H1 (cell line): ENCODE measurements around the gene ATE1. TPM values are rescaled to one million over a fixed set of nuclear protein-coding genes. Genes with fewer than 3 reads are reported as not detected.

ENCODE experiments used
- CTCF ChIA-PET: fragments of 300-600 bp; sonication (Branson Sonifier 250); formaldehyde crosslinking; loops from one replicate; lab custom pipeline; 2021; ENCODE audit not compliant: partially characterized antibody; lab: Charles Lee
- POLR2A ChIA-PET: fragments of 300-600 bp; sonication (Branson Sonifier 250); formaldehyde crosslinking; loops from one replicate; lab custom pipeline; 2021; ENCODE audit warnings: inconsistent platforms; ENCODE audit not compliant: partially characterized antibody; lab: Charles Lee
- DNase-seq, 2 experiments: peaks; one replicate each; pipeline versions ENCODE4 v3.0.0 to v3.0.0-alpha.2; 2010 to 2022; ENCODE audit warnings: low spot score in 2 of 2, low read depth in 1 of 2, mixed read lengths in 1 of 2
- FAIRE-seq: peaks from 2 replicates; lab custom pipeline; 2011; peaks lifted over from hg19 to GRCh38; lab: Jason Lieb, UNC
- H2AFZ ChIP-seq: 2 replicates; pipeline ENCODE4 v1.8.1; 2012; ENCODE audit warnings: low read length, inconsistent platforms
- H2AK5ac ChIP-seq: 2 replicates; pipeline ENCODE4 v1.6.1; 2013; ENCODE audit warnings: low read depth, low read length
- H2BK120ac ChIP-seq: replicated peaks from 2 replicates; pipeline ENCODE3; 2013; ENCODE audit warnings: low read depth, low read length, inconsistent platforms
- H2BK12ac ChIP-seq: 2 replicates; pipeline ENCODE4 v1.6.1; 2013; ENCODE audit warnings: low read depth, low read length
- H2BK15ac ChIP-seq: 2 replicates; pipeline ENCODE4 v1.6.1; 2013; ENCODE audit warnings: low read length
- H2BK20ac ChIP-seq: 2 replicates; pipeline ENCODE4 v1.6.1; 2013; ENCODE audit warnings: low read length
- H2BK5ac ChIP-seq: 2 replicates; pipeline ENCODE4 v1.6.1; 2013; ENCODE audit warnings: low read depth, low read length
- H3K14ac ChIP-seq: 2 replicates; pipeline ENCODE4 v1.6.1; 2013; ENCODE audit warnings: inconsistent platforms; ENCODE audit not compliant: insufficient read length
- H3K18ac ChIP-seq: 2 replicates; pipeline ENCODE4 v1.6.1; 2013; ENCODE audit warnings: low read length; ENCODE audit errors: extremely low read depth
- H3K23ac ChIP-seq: 2 replicates; pipeline ENCODE4 v1.6.1; 2013; ENCODE audit warnings: inconsistent platforms; ENCODE audit not compliant: insufficient read length
- H3K23me2 ChIP-seq: 2 replicates; pipeline ENCODE4 v1.6.1; 2013; ENCODE audit warnings: low read depth, low read length
- H3K27ac ChIP-seq: 2 replicates; pipeline ENCODE4 v1.6.1; 2011; ENCODE audit warnings: low read depth, low read length, inconsistent platforms
- H3K27me3 ChIP-seq, 4 experiments: replicated peaks in 1 of 4; 1 replicate in 1 of 4; 2 replicates in 3 of 4; pipeline versions ENCODE4 v1.6.1 to v1.8.1; 2011 to 2013; ENCODE audit warnings: low read length in 3 of 4, mild to moderate bottlenecking in 3 of 4, inconsistent platforms in 2 of 4, mixed read lengths in 2 of 4, moderate library complexity in 1 of 4; ENCODE audit not compliant: control insufficient read depth in 3 of 4, insufficient read depth in 3 of 4; ENCODE audit errors: extremely low read depth in 1 of 4
- H3K36me3 ChIP-seq, 4 experiments: 2 replicates each; pipeline versions ENCODE4 v1.6.1 to v1.8.1; 2011 to 2013; ENCODE audit warnings: mild to moderate bottlenecking in 4 of 4, low read length in 3 of 4, moderate library complexity in 2 of 4, control low read depth in 1 of 4, inconsistent platforms in 1 of 4; ENCODE audit not compliant: insufficient read depth in 4 of 4, control insufficient read depth in 2 of 4
- H3K4ac ChIP-seq: replicated peaks from 2 replicates; pipeline ENCODE3; 2013; ENCODE audit warnings: low read length, low read depth, mixed read lengths, inconsistent platforms; ENCODE audit not compliant: insufficient read length
- H3K4me1 ChIP-seq, 4 experiments: replicated peaks in 1 of 4; 1 replicate in 1 of 4; 2 replicates in 3 of 4; pipeline versions ENCODE4 v1.6.1 to v1.8.1; 2011 to 2013; ENCODE audit warnings: low read length in 3 of 4, inconsistent platforms in 2 of 4, mixed read lengths in 1 of 4; ENCODE audit not compliant: insufficient read depth in 4 of 4, control insufficient read depth in 3 of 4
- H3K4me2 ChIP-seq, 2 experiments: 2 replicates each; pipeline versions ENCODE4 v1.6.1 to v1.8.1; 2011 to 2013; ENCODE audit warnings: low read depth in 2 of 2, low read length in 2 of 2, control low read depth in 1 of 2, inconsistent platforms in 1 of 2, mild to moderate bottlenecking in 1 of 2; ENCODE audit not compliant: insufficient read depth in 1 of 2
- H3K4me3 ChIP-seq, 4 experiments: fragments of 200-600, 300-600 bp in 1 of 4; sonication (generic), shearing (Covaris generic), sonication (Bioruptor Twin) in 1 of 4; 2 replicates each; pipeline versions ENCODE4 v1.5.1 to v1.8.1; 2011 to 2016; ENCODE audit warnings: low read length in 4 of 4, low read depth in 3 of 4, control low read depth in 2 of 4, inconsistent platforms in 2 of 4, mild to moderate bottlenecking in 2 of 4, mixed read lengths in 1 of 4, moderate library complexity in 1 of 4; ENCODE audit not compliant: insufficient read depth in 2 of 4; ENCODE audit errors: extremely low read depth in 1 of 4
- H3K56ac ChIP-seq: replicated peaks from 2 replicates; pipeline ENCODE3; 2013; ENCODE audit warnings: low read depth, mild to moderate bottlenecking, mixed read lengths, low read length, inconsistent platforms; ENCODE audit not compliant: insufficient read length
- H3K79me1 ChIP-seq: 2 replicates; pipeline ENCODE4 v1.6.1; 2013; ENCODE audit warnings: low read depth, low read length, control low read depth
- H3K79me2 ChIP-seq, 2 experiments: 2 replicates each; pipeline versions ENCODE4 v1.6.1 to v1.8.1; 2012 to 2013; ENCODE audit warnings: low read length in 2 of 2, mild to moderate bottlenecking in 2 of 2, inconsistent platforms in 1 of 2; ENCODE audit not compliant: insufficient read depth in 2 of 2, control insufficient read depth in 1 of 2
- H3K9ac ChIP-seq, 4 experiments: replicated peaks in 1 of 4; 1 replicate in 1 of 4; 2 replicates in 3 of 4; pipeline versions ENCODE4 v1.6.1 to v1.8.1; 2011 to 2013; ENCODE audit warnings: low read depth in 3 of 4, low read length in 3 of 4, control low read depth in 2 of 4, mild to moderate bottlenecking in 2 of 4, moderate library complexity in 2 of 4, inconsistent platforms in 1 of 4; ENCODE audit errors: extremely low read depth in 1 of 4
- H3K9me3 ChIP-seq, 2 experiments: 2 replicates each; pipeline versions ENCODE4 v1.6.1 to v1.8.1; 2012 to 2013; ENCODE audit warnings: mild to moderate bottlenecking in 2 of 2, moderate library complexity in 2 of 2, control low read depth in 1 of 2, inconsistent platforms in 1 of 2, low read depth in 1 of 2, low read length in 1 of 2, mixed read lengths in 1 of 2; ENCODE audit not compliant: insufficient read depth in 2 of 2
- H4K20me1 ChIP-seq, 2 experiments: replicated peaks in 1 of 2; 2 replicates each; pipeline versions ENCODE3 to v1.8.1; 2011 to 2013; ENCODE audit warnings: inconsistent platforms in 2 of 2, low read length in 2 of 2, mild to moderate bottlenecking in 1 of 2; ENCODE audit not compliant: insufficient read depth in 2 of 2, control insufficient read depth in 1 of 2
- H4K5ac ChIP-seq: 2 replicates; pipeline ENCODE4 v1.6.1; 2013; ENCODE audit warnings: low read length, low read depth, mixed read lengths, inconsistent platforms; ENCODE audit not compliant: insufficient read length
- H4K8ac ChIP-seq: 2 replicates; pipeline ENCODE4 v1.8.0; 2013; ENCODE audit warnings: mild to moderate bottlenecking, moderate library complexity, low read length, inconsistent platforms; ENCODE audit not compliant: insufficient read depth; ENCODE audit errors: extremely low read depth
- H4K91ac ChIP-seq: replicated peaks from 2 replicates; pipeline ENCODE3; 2013; ENCODE audit warnings: low read length, mixed read lengths, inconsistent platforms; ENCODE audit not compliant: insufficient read length
- CHD2 ChIP-seq: IDR thresholded peaks from 2 replicates; pipeline ENCODE4 v1.6.1; 2012; ENCODE audit warnings: low read length, improper control_type of control experiment
- CTCF ChIP-seq, 3 experiments: IDR thresholded peaks; 1 replicate in 2 of 3; 2 replicates in 1 of 3; pipeline versions ENCODE4 v1.5.1 to v1.6.1; 2011; ENCODE audit warnings: low read length in 3 of 3, mild to moderate bottlenecking in 3 of 3, inconsistent platforms in 2 of 3, low read depth in 1 of 3, moderate library complexity in 1 of 3; ENCODE audit not compliant: insufficient read depth in 1 of 3; ENCODE audit errors: control extremely low read depth in 1 of 3
- POU5F1 ChIP-seq: IDR thresholded peaks from 2 replicates; pipeline ENCODE4 v1.6.1; 2011; ENCODE audit warnings: low read depth, mild to moderate bottlenecking, low read length, moderate library complexity
- RNF2 ChIP-seq: fragments of 200-900, 300-1000 bp; sonication (generic); IDR thresholded peaks from 2 replicates; pipeline ENCODE4 v1.7.1; 2016; ENCODE audit warnings: borderline replicate concordance, low read depth, mild to moderate bottlenecking, antibody characterized with exemption, low read length; ENCODE audit not compliant: poor library complexity, severe bottlenecking; ENCODE audit errors: missing control alignments
- RXRA ChIP-seq: IDR thresholded peaks from 2 replicates; pipeline ENCODE4 v1.6.1; 2011; ENCODE audit warnings: low read depth, mild to moderate bottlenecking, low read length, moderate library complexity; ENCODE audit not compliant: insufficient read depth
- WGBS, 2 experiments: shearing (Covaris generic) in 1 of 2; methylation state at CpG; one replicate each; pipeline versions ENCODE4 v1.1.6 to v1.1.7; 2013 to 2015; ENCODE audit warnings: low lambda C conversion rate in 2 of 2, mixed read lengths in 2 of 2, inconsistent platforms in 1 of 2, low coverage in 1 of 2, missing lambda C conversion rate in 1 of 2; ENCODE audit not compliant: insufficient replicate concordance in 2 of 2, insufficient coverage in 1 of 2, insufficient read length in 1 of 2; ENCODE audit errors: extremely low coverage in 1 of 2, missing lambda C conversion rate in 1 of 2; 5-methylcytosine and 5-hydroxymethylcytosine counted together
- polyA plus RNA-seq, 7 experiments: library from polyadenylated mRNA; depleted of rRNA in 3 of 7; stranded (reverse) in 5 of 7; unstranded in 2 of 7; fragments of >200 nt in 5 of 7; fragments of 200-250 nt in 2 of 7; gene quantifications; 1 replicate in 5 of 7; 2 replicates in 1 of 7; 4 replicates in 1 of 7; pipeline versions ENCODE4 v1.2.1 to v1.2.3, GENCODE V29; 2011 to 2013; ENCODE audit warnings: missing spikeins in 2 of 7, mixed read lengths in 2 of 7
- total RNA-seq: library from RNA; stranded (reverse); fragmentation: NEBNext Ultra II Directional; extraction: Animal tissue kit (Norgen Biotek cat#: 25700); gene quantifications from 2 replicates; pipeline ENCODE4 v1.2.1, GENCODE V29; 2021

ATE1 gene
- total and polyA plus RNA-seq, 2 of the 8 experiments (the other 6 are each of a cell fraction or from before 2014, with no cell fraction given), result 8.8 to 26.9 TPM

GRCh38 chr10:121823993-121824463, 103.8 kb downstream of the ATE1 start:
- no peak overlapping the region for H3K14ac ChIP-seq
- H4K20me1 ChIP-seq, result no peaks in the 10 kb centered on the region
- no peak overlapping the region for H3K18ac ChIP-seq
- 74% methylated on average over 5 of the region's 5 CpGs; no CpG with 5 or more reads in 1 of the 2 experiments for WGBS, 2 experiments
- no peak overlapping the region for H2BK15ac ChIP-seq
- H3K27me3 ChIP-seq, result no peaks in the 10 kb centered on the region
- peak; percentile 57 for FAIRE-seq
- H4K91ac ChIP-seq, result no peak overlapping the region
- H2AK5ac ChIP-seq, result no peak overlapping the region
- H3K23me2 ChIP-seq, result no peaks in the 10 kb centered on the region
- H3K27ac ChIP-seq, result no peak overlapping the region
- no peak for DNase-seq
- ChIA-PET CTCF (interaction anchor here (0.6 to 5.1 kb wide), 33 partner anchors 9 to 710 kb away, joined by 3 to 64 read pairs (median 4); partner anchors contain the start of gene ATE1), POLR2A (interaction anchor here (1.6 kb wide), 1 partner anchor 10 kb away, joined by 5 read pairs; no protein-coding TSS in a partner anchor)
- H3K4ac ChIP-seq, result no peak overlapping the region
- H2BK120ac ChIP-seq, result no peak overlapping the region
- no peaks in the 10 kb centered on the region for H3K9me3 ChIP-seq
- no peak overlapping the region for H3K4me3 ChIP-seq
- no peak overlapping the region for H3K4me2 ChIP-seq
- no peaks in the 10 kb centered on the region; a peak in 1 of 7 replicates for H3K4me1 ChIP-seq
- H3K9ac ChIP-seq, result no peak overlapping the region
- no peak overlapping the region for H4K5ac ChIP-seq
- H4K8ac ChIP-seq, result no peak overlapping the region
- no peak overlapping the region for H2BK20ac ChIP-seq
- no peaks in the 10 kb centered on the region for H3K79me1 ChIP-seq
- H3K23ac ChIP-seq, result no peak overlapping the region
- no peak overlapping the region for H2AFZ ChIP-seq
- H2BK5ac ChIP-seq, result no peak overlapping the region
- peaks cover 0 to 9% (median 0%) of the 10 kb centered on the region in 4 experiments; a peak in 1 of 8 replicates for H3K36me3 ChIP-seq
- H3K79me2 ChIP-seq, result no peaks in the 10 kb centered on the region
- no peak overlapping the region for H3K56ac ChIP-seq
- H2BK12ac ChIP-seq, result no peak overlapping the region
- no peak for TF ChIP-seq RNF2
- TF ChIP-seq RXRA, result no peak
- TF ChIP-seq CTCF (IDR thresholded peaks at IDR 0.05; ENCODE audit: control extremely low read depth in 1 of 3, insufficient read depth in 1 of 3, low read depth in 1 of 3, low read length in 3 of 3), result peak in 2 of 3 experiments; percentile 27 to 53; a peak in 2 of 4 replicates
- no peak for TF ChIP-seq POU5F1
- no peak for TF ChIP-seq CHD2
